Fibroblast of villous mesenchyme (primary cell): ENCODE measurements around the gene TRIM5. TPM values are rescaled to one million over a fixed set of nuclear protein-coding genes. Genes with fewer than 3 reads are reported as not detected.
"Not testable (repeated sequence)": the region's sequence is repeated elsewhere in the genome, so short reads cannot be mapped to it uniquely, and the experiment has no call there.

ENCODE experiments used
- DNase-seq: peaks from one replicate; pipeline ENCODE4 v3.0.0-alpha.2; 2010; ENCODE audit warnings: low read depth
- H3K4me3 ChIP-seq: 2 replicates; pipeline ENCODE4 v1.5.1; 2011; ENCODE audit warnings: low read depth, mild to moderate bottlenecking, low read length
- total RNA-seq: library from RNA; depleted of rRNA; stranded (reverse); fragments of >200 nt; gene quantifications from 2 replicates; pipeline ENCODE4 v1.2.3, GENCODE V29; 2012
- TF ChIP-seq, protein P1 (sequence below): IDR thresholded peaks from 2 replicates; pipeline ENCODE4 v1.5.1; 2012; ENCODE audit warnings: low read depth, mild to moderate bottlenecking, low read length; ENCODE audit not compliant: insufficient read depth

The TRIM5 gene
- total RNA-seq: 31.2 and 65.2 TPM in 2 replicates

DNA sequence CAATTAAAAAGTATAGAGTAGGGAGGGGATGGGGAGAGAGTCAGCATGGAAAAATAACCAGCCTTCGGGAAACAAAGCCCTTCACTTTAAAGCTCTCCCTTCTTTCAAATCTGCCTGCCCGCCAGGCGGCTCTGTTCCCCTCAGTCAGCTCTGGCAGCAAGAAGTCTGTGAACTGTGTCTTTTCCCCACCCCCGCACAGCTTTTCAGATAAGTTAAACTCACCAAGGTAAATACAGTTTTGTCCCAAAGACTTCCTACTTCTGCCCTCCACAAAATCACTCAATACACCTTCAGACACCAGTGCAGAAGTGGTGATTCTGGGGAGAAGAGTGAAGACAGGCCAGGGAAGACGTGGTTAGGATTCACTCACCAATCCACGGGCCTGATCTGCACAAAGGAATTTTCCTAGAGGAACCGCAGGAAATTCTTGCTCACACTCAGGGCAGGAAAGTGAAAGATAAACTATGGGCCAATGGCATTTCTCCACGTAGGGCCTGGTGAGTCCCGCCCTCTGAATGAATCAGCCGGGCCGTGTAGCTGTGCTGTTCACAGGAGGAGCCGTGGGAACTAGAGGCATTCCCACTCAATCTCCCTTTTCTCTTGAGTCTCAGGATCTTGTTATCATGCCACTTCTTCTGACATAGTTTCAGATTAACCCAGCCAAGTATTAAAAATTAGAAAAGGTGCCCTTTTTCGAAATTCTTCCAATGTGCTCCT lies at the start of gene TRIM5:
TSS of gene TRIM5 (minus strand) at position 429 of the 717 bp plus-strand sequence. CDS start 4,897 bp downstream, outside the sequence.
- peak; percentile 99 for DNase-seq
- TF ChIP-seq, protein P1, sequence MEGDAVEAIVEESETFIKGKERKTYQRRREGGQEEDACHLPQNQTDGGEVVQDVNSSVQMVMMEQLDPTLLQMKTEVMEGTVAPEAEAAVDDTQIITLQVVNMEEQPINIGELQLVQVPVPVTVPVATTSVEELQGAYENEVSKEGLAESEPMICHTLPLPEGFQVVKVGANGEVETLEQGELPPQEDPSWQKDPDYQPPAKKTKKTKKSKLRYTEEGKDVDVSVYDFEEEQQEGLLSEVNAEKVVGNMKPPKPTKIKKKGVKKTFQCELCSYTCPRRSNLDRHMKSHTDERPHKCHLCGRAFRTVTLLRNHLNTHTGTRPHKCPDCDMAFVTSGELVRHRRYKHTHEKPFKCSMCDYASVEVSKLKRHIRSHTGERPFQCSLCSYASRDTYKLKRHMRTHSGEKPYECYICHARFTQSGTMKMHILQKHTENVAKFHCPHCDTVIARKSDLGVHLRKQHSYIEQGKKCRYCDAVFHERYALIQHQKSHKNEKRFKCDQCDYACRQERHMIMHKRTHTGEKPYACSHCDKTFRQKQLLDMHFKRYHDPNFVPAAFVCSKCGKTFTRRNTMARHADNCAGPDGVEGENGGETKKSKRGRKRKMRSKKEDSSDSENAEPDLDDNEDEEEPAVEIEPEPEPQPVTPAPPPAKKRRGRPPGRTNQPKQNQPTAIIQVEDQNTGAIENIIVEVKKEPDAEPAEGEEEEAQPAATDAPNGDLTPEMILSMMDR: peak; percentile 73
- peak within 1 kb of the TSS; percentile 70 for H3K4me3 ChIP-seq

GRCh38 chr11:5727691-5728090 lies 42.8 kb upstream of the TRIM5 start:
- TF ChIP-seq, protein P1: no peak
- no peak overlapping the region for H3K4me3 ChIP-seq
- no peak for DNase-seq

GRCh38 chr11:5726351-5726750 lies 41.5 kb upstream of the TRIM5 start:
- no peak overlapping the region for H3K4me3 ChIP-seq
- DNase-seq: no peak
- TF ChIP-seq, protein P1: no peak

GRCh38 chr11:5722622-5723021 lies 37.7 kb upstream of the TRIM5 start:
- TF ChIP-seq, protein P1: no peak
- no peak for DNase-seq

GRCh38 chr11:5719703-5720495 lies 35.0 kb upstream of the TRIM5 start:
- DNase-seq: no peak
- no peak overlapping the region for H3K4me3 ChIP-seq

More at GRCh38 chr11:5722622-5723021, 37.7 kb upstream of the TRIM5 start:
- no peak overlapping the region for H3K4me3 ChIP-seq

GRCh38 chr11:5716518-5716917 lies 31.6 kb upstream of the TRIM5 start:
- not testable (repeated sequence) for DNase-seq, H3K4me3 ChIP-seq

More at GRCh38 chr11:5719703-5720495, 35.0 kb upstream of the TRIM5 start:
- TF ChIP-seq, protein P1: no peak

- TF ChIP-seq, protein P1: no peak
- H3K4me3 ChIP-seq: no peak overlapping the region
- DNase-seq: peak; percentile 30
Observed at GRCh38 chr11:5713695-5714094, 28.8 kb upstream of the TRIM5 start.
